Skeletal muscle cell (primary cell): ENCODE measurements around the gene SMYD2.
A peak's percentile ranks its signal among the peaks of the same experiment; 100 is the strongest.

Experiments
- DNase-seq: peaks from one replicate; pipeline ENCODE4 v3.0.0-alpha.2; 2010; ENCODE audit warnings: low read depth
- H3K4me3 ChIP-seq: 2 replicates; pipeline ENCODE4 v1.5.1; 2011; ENCODE audit warnings: low read depth, mild to moderate bottlenecking, control low read depth, low read length, moderate library complexity

The SMYD2 gene, protein sequence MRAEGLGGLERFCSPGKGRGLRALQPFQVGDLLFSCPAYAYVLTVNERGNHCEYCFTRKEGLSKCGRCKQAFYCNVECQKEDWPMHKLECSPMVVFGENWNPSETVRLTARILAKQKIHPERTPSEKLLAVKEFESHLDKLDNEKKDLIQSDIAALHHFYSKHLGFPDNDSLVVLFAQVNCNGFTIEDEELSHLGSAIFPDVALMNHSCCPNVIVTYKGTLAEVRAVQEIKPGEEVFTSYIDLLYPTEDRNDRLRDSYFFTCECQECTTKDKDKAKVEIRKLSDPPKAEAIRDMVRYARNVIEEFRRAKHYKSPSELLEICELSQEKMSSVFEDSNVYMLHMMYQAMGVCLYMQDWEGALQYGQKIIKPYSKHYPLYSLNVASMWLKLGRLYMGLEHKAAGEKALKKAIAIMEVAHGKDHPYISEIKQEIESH

DNA sequence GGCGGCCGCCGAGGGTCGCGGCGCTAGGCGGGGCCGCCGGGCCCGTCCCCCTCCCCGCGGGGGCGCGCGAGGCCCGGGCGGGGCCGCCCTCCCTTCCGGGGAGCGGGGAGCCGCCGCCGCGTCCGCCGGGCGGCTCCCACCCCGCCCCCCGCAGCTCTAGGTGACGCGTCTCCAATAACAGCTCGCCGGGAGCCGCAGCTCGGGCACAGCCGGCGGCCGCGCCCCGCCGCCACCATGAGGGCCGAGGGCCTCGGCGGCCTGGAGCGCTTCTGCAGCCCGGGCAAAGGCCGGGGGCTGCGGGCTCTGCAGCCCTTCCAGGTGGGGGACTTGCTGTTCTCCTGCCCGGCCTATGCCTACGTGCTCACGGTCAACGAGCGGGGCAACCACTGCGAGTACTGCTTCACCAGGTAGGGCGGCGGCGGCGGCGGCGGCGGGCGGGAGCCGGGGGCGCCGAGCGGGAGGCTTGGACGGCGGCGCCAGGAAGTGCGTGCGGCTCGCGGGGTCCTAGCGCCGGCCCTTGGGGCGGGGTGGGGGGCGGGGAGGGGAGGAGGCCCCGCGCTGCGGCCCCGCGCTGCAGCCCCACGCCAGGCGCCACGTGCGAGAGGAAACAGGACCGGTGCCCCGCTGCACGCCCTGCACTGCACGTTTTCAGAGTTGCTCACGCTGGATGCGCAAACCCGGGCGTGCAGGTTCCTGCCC lies at the start of gene SMYD2:
Gene SMYD2 (plus strand): TSS at position 139 of the 699 bp plus-strand sequence. CDS start 96 bp downstream, at position 235.
- DNase-seq = no peak
- H3K4me3 ChIP-seq = peak within 1 kb of the TSS; percentile 93

DNA sequence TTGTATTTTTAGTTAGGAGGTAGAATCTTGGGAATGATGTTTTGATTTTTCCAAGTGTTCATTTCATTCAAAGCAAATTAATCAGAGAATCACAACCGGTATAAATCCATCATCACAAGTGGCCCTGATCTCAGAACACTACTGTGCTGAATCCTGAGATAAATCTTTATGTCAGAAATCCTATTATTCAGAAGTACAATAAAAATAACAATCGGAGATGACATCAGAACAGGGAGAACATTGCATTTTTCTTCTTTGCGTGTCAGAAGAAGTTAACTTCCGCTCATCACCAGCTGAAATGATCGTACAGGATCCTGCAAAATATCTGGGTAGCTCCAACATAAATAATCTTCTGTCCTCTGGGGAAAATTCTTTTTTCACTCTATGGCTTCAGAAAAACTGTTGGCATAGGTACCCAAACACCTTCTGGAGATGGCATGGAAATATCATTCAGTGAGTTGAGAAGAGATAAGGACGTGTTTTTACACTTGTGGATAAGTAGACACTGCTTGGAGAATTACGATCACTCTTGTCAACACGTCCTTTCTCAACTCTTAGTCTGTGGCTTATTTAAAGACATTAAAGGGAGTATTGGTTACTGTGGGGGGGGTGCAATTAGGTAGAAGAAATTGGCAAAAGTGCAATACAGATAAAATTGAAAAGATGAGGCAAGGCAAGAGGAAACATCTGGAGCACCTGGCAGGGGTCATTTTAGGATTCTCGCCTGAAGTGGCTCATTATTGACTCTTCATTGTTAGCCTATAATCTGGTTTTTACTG lies 46.9 kb upstream of the SMYD2 start:
- no peak for DNase-seq
- no peak overlapping the region for H3K4me3 ChIP-seq

DNA sequence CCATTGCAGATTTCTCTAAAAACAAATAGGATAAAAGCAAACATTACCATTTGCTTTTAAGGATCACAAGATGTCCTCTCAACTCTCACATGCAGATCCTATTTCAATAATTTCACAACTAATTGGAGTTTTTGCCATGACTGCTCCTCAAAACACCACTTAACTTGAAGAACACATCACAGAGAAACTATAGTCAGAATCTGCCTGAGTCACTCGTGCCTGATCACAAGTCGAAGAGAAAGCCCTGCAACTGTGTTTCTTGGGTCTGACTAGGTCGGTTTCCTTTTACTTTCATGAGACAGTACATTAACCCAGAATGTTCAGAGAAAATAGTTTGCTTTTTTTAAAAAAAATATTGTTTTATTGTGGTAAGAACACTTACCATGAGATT lies 46.3 kb upstream of the SMYD2 start:
- no peak overlapping the region for H3K4me3 ChIP-seq
- DNase-seq = no peak

DNA sequence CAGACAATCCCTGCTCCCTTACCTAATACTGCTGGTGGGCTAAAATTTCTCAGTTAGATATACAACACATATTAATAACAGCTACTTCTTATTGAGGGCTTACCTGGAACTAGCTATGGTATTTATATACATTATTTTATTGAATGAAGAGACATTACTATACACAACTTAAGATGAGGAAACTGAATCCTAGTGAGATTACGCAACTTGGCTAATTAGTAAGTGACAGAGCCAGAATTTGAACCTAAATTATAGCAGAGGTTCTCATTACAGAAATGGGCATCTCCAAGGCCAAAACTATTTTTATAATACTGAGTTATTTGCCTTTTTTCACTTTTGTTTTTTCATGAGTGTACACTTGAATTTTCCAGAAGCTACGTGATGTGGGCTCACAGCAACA lies 44.5 kb upstream of the SMYD2 start:
- H3K4me3 ChIP-seq = no peak overlapping the region
- DNase-seq = no peak

DNA sequence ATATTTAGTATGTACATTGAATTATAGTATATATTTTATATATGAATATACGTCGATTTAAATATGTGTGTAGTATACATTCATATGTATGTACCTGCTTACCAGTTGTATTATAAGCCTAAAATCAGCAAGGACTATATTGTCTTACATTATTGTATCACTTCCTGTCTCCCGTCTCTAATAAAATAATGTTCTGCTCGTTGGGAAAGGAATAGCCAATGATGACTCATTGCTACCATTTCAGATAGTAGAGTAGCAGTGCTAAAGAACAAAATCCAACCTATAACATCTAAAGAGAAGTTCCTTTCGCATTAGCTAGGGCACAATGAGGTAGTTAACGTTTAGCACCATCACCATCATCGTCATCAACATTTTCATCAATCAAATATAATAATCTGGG lies 39.9 kb upstream of the SMYD2 start:
- H3K4me3 ChIP-seq = no peak overlapping the region
- no peak for DNase-seq

DNA sequence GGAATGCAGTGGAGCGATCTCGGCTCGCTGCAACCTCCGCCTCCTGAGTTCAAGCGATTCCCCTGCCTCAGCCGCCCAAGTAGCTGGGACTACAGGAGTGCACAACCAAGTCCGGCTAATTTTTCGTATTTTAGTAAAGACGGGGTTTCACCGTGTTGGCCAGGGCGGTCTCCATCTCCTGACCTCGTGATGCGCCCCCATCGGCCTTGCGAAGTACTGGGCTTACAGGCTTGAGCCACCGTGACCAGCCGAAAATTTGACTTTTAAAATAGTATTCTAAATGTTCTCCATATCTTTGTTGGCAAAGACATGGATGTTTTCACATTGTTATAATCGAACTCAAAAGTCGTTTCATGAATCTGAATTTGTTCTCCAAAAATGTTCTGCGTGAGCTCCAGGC lies 36.7 kb upstream of the SMYD2 start:
- no peak for DNase-seq
- no peak overlapping the region for H3K4me3 ChIP-seq

DNA sequence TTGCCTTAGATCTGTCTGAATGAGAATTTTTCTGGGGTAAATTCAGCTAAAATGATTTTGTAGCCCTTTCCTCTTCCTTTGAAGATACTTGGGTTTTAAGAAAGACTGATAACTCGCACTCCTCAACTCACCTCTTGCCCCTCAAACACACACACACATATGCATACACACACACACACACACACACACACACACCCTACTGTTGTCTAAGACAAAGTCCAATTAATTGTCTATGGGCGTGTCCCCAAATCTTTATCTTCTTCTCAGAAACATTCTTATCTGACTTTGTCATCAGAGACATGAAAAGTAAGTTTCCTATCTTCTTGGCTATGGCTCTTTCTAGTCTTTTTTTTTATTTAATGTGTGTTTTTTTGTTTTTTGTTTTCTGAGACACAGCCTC lies 36.1 kb upstream of the SMYD2 start:
- DNase-seq = no peak
- no peak overlapping the region for H3K4me3 ChIP-seq

DNA sequence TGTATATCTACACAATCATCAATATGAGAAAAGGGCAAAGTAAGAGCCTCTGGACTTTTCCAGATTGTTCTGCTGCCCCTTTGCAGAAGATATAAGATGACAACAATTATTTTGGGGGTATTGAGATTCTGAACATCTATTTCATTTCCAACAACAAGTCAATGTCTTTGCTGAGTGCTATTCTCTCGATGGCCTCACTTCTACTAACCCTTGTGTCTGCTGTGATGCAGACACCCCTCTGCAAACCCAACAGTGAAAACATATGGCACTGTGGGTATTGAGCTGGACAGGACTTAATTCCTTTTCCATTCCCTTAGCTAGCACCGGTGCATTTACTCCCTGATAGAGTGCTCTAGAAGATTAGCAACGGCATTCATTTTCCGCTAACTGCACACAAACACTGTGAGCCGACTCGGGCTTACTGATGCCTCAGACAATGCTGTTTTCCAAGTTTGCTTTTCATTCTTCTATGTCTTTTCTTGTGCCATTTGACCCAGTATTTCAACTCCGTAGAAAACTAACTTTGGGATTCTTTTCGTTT lies 33.4 kb upstream of the SMYD2 start:
- no peak overlapping the region for H3K4me3 ChIP-seq
- no peak for DNase-seq

DNA sequence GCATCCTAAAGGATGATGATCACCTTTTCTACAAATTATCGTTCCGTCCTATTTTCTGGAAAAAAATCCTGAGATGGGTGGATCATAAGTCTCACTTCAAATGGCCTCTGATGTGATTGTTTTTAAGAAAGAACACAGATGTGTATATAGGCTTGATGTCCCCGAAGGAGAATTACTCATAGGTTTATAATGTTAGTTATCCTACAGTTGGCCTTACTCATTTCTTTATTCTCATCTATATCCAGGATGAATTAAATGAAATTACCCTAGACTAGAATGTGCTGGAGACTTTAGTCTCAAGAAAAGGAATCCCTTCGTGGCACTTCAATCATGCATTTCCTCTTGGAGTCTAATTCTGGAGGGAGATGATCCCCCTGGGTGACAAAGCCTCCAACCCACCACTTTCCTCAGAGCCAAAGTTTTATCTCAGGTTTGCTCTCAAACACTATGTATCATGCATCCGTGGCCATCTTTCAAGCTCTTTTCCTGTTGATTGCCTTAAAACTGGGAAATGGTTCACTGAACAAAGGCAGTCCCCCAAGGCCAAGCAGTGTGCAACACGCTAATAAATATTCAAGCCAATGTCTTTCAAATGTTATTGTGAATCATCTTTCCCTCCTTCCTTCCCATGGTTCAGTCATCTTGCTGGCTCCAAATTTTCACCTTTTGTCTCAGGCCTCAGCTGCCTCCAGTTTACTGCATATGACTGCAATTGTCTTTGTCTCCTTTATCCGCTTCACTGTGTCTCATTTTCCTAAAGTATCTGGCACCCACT lies 32.5 kb upstream of the SMYD2 start:
- no peak for DNase-seq
- H3K4me3 ChIP-seq = no peak overlapping the region

DNA sequence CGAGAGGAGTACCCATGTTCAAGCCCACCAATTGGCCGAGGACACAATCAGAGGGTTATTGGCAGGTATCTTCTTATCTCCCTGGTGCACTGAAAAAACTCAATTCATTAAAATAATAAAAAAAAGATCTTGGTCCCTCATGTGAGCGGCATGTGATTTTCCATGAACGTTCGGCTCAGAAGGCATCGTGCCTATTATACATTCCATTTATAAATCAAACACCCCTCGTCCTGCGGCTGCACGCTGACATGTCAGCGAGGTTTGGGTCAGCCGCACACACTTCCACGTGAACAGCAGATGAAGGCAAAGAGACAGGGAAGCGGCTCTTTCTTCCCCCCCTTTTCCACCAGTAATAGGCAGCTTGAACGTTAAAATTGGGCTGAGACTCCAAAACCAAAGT lies 31.3 kb upstream of the SMYD2 start:
- H3K4me3 ChIP-seq = no peak overlapping the region
- DNase-seq = no peak

DNA sequence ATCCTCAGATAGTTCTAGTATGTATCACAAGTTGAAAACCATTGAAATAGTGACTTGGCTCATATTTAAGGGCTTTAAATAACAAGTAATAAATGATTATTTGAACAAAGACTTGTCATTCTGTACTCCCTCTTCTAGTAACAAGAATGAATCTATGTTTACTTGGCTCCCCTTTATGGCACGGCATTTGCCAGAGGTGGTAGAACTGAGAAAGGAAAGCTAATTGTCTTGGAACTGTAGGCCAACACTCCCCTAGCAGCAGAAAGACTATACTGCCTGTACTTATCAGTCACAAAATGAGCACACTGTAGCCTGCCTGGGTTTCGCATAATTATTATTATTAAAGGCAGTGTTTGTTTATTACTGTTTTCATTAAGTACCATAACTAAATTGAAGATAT lies 29.6 kb upstream of the SMYD2 start:
- DNase-seq = no peak
- no peak overlapping the region for H3K4me3 ChIP-seq

DNA sequence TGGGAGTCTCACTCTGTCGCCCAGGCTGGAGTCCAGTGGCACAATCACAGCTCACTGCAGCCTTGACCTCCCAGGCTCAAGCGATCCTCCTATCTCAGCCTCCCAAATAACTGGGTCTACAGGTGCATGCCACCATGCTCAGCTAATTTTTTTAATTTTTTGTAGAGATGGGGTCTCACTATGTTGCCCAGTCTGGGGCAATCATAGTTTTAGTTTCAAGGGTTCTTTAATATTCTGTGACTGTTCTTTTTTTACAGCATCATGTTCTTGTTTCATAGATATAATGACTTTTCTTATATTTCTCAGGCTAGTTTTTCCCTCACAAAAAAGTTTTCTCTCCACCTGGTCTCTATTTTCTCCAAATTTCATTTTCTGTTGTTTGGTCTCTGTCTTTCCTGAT lies 25.4 kb upstream of the SMYD2 start:
- H3K4me3 ChIP-seq = no peak overlapping the region
- no peak for DNase-seq

DNA sequence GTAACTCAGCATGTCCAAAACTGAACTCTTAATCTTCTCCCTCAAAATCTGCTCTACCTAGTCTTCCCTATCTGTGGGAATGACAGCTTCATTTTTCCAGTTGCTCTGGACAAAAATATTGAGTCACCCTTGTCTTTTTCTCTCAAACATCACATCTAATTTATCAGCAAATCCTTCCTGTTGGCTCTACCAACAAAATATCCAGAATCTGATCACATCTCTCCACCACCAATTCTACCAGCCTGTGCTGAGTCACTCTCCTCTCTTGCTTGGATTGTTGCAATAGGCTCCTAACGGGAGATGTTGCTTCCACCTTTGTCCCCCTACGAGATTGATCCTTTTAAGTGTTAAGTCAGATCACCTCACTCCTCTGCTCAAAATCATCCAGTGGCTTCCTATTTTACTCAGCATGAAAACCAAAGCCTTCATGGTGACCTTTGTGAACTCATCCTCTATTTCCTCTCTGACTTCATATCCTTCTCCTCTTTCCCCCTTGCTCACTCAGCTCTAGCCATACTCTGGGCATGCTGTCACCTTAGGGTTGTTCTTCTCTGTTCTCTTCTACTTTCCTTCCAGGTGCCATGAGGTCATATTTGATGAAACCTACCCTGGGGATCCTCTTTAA lies 21.5 kb upstream of the SMYD2 start:
- no peak for DNase-seq
- H3K4me3 ChIP-seq = no peak overlapping the region

DNA sequence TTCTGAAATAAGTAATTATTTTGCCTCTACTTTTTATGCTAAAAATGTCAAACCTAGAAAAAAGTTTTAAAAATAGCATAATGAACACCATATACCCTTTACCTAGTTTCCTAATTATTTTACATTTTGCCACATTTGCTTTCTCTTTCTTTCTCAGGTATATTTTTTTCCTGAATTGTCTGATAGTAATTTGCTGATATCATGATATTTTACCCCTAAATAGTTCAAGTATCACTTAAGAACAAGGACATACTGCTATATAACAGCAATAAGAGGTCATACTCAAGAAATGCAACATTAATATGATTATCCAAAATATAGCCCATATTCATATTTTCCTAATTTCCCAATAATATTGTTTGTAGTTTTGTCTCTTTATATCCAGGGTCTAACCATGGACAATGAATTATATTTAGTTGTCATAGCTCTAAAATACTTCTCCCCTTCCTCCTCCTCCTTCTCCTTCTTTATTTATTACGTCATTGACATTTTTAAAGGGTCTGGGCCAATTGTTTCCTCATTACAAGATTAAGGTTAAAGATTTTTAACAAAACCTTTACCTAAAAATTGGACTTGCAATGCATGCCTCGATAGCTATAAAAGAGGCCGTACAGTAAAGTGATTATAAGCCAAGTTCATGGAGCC lies 20.3 kb upstream of the SMYD2 start:
- no peak for DNase-seq
- no peak overlapping the region for H3K4me3 ChIP-seq

DNA sequence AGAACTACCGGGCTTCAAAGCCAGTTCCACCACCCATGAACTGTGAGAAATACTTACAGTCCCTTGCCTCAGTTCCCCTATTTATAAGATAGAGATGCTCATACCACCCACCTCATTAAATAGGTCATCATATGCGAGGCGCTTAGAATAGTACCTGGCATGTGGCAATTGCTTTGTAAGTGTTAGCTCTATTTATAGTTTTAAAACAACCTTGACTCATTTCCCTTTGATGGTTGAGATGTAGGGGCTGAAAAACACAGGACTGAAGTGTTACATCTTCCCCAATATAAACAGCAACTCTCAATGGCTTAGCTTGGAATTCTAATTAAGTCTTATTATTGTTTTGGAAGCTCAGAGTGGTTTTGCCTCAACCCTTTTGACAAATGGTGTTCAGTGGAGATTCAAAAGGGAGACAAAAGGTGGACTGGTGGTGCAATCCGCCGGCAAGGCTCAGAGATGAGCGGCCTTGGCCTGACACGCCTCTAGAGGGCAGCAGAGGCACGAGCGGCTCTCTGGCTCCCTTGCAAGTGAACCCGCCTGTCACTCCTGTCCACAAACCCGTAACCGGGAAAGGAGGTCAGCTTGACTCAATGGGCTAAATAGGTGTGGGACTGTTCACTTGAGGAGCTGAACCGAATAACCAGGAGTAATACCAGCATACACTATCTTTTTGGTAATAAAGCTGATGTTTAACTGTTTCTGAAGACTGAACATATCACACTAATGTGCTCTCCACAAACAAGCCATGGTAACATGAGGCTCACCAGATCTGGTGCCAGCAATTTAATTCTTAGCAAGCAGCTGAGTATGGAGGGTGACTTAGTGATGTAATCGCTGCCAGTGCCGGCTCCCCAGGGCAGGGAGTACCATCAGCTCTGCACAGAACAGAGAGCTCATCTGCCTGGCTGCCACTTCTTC lies 19.5 kb upstream of the SMYD2 start:
- no peak for DNase-seq
- H3K4me3 ChIP-seq = peak overlapping the region; percentile 8

DNA sequence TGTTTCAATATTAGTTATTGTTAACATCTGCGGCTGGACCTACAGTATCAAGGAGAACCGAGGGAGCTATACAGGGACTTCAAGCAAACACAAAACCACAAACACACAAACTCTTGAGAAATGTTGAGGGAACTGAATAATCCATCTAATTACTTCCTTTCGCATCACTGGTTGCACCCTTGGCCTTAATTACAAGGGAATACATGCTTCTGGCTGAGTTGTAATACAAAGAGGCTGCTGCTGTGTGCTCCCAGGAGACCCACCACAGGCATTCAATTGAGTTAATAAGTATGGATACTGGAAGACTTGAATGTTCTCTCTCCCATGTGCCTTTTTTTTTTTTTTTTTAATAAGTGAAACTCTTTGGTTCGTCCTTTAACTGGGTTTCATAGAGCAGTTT lies 16.8 kb upstream of the SMYD2 start:
- H3K4me3 ChIP-seq = no peak overlapping the region
- no peak for DNase-seq

DNA sequence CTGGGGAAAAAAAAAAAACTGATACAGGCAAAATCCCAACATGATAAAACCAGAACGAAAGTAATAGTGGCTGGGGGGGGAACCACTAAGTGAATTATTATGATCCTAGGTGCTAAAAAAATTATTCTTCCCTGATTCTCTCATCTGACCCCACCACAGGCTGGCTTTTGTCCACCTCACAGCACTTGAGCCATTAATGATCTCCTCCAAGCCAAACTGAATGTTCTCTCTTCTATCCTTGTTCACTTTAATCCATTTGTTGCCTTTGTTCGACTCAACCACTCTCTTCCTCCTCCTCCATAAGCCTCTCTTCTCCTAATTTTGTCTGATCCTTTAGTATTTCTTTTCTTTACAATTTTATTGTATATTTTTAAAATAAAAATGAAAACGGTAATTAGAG lies 16.0 kb upstream of the SMYD2 start:
- DNase-seq = no peak

More for the DNA sequence above, 16.0 kb upstream of the SMYD2 start:
- H3K4me3 ChIP-seq = no peak overlapping the region
